ENCODE results near the gene CYLD. TPM values are rescaled to one million over a fixed set of nuclear protein-coding genes. Genes with fewer than 3 reads are reported as not detected.

The CYLD gene
- total RNA-seq, 2 donors from 2014 or later, result 28.1 to 30.2 TPM

DNA sequence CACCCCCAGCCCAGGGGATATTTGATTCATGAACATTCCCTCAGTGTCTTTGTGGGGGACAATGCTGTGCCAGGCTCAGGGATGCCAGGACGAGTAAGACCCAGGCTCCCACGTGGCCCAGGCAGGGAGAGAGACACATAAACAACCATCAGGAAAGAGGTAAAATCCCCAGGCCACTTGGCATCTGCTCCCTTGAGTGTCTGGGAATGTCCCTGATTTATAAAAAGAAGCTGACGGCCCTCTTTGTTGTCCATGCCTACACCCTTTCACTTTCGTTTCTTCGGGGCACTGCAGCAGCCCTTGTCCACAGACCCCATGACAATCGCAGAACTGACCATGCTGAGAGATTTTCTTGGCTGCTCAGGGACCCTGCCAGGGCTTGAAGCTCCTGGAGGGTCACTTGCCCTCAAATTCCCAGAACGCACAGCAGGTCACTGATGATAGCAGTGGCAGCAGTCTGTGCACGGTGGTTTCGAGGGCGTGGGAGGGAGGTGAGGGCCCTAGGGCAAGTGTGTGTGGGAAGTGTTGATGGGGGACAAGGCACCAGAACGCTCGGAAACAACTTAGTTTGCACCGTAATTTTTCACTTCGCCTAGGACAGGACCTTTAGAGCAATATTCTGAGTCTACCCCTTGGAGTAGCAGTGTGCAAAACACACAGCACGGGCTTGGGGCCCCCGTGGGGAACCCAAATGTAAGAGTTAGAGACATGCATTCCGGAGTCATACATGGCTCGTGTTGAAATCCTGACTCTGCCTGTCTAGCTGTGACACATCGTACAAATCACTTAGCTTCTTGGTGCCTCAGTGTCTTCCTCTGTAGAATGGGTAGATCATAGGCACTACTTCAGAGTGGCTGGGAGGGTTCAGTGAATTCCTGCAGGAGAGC, 43.8 kb upstream of the CYLD start:
- H3K9me3 ChIP-seq, result no peaks in the 10 kb centered on the region
- DNase-seq (ENCODE audit: low spot score), result peak; percentile 31
- intact Hi-C loops (cut with DNase I), result loop anchor here (5.0 kb wide), 1 partner anchor 44 kb away; the partner anchor contains the start of gene CYLD
- H3K36me3 ChIP-seq, result no peaks in the 10 kb centered on the region
- no peaks in the 10 kb centered on the region for H3K27me3 ChIP-seq (replicated peaks; ENCODE audit: insufficient read depth)
- H3K27ac ChIP-seq, result peak overlapping the region; percentile 33 to 49
- WGBS, result 52% methylated on average over 19 of the region's 19 CpGs
- H3K4me1 ChIP-seq (replicated peaks), result no peaks in the 10 kb centered on the region
- TF ChIP-seq POLR2AphosphoS5 (IDR thresholded peaks at IDR 0.05), result peak; percentile 11
- peak; percentile 3 for TF ChIP-seq POLR2A (IDR thresholded peaks at IDR 0.05)
- TF ChIP-seq CTCF (IDR thresholded peaks at IDR 0.05), result no peak
- peak overlapping the region; percentile 3 to 18 for H3K4me3 ChIP-seq

DNA sequence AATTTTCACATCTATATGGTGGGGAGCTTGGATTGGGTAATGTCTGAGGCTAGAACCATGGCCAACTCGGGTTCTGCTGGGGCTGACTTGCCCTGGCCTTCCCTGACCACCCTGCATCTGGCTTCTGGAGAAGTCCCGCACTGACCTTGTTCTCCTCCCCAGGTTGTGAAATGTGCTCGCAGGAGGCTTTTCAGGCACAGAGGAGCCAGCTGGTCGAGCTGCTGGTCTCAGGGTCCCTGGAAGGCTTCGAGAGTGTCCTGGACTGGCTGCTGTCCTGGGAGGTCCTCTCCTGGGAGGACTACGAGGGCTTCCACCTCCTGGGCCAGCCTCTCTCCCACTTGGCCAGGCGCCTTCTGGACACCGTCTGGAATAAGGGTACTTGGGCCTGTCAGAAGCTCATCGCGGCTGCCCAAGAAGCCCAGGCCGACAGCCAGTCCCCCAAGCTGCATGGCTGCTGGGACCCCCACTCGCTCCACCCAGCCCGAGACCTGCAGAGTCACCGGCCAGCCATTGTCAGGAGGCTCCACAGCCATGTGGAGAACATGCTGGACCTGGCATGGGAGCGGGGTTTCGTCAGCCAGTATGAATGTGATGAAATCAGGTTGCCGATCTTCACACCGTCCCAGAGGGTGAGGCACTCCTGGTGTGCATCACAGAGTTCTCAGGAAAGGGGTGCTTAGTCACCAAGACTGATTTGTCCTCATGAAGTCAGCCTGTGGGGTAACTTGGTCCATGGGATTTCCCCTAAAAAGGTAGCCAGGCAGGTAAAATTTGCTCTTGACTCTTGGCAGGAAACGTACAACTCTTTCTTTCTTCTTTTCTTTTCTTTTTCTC, 42.3 kb upstream of the CYLD start:
- Histone ChIP-seq H3K27ac (no peak overlapping the region), H3K9me3 (no peaks in the 10 kb centered on the region), H3K4me1 (replicated peaks) (no peaks in the 10 kb centered on the region), H3K27me3 (replicated peaks; ENCODE audit: insufficient read depth) (no peaks in the 10 kb centered on the region), H3K4me3 (no peak overlapping the region), H3K36me3 (no peaks in the 10 kb centered on the region)
- intact Hi-C loops (cut with DNase I), result loop anchor here (5.0 kb wide), 1 partner anchor 43 kb away; the partner anchor contains the start of gene CYLD
- TF ChIP-seq POLR2AphosphoS5 (IDR thresholded peaks at IDR 0.05) (no peak), POLR2A (IDR thresholded peaks at IDR 0.05) (no peak), CTCF (IDR thresholded peaks at IDR 0.05) (no peak)
- no peak for DNase-seq (ENCODE audit: low spot score)
- 82% methylated on average over 19 of the region's 19 CpGs for WGBS

GRCh38 chr16:50702725-50703124, 39.2 kb upstream of the CYLD start:
- WGBS, result 95% methylated on average over 3 of the region's 3 CpGs
- no peaks in the 10 kb centered on the region for H3K36me3 ChIP-seq
- H3K4me3 ChIP-seq, result no peak overlapping the region
- no peaks in the 10 kb centered on the region for H3K4me1 ChIP-seq (replicated peaks)
- TF ChIP-seq CTCF (IDR thresholded peaks at IDR 0.05) (no peak), POLR2A (IDR thresholded peaks at IDR 0.05) (no peak), POLR2AphosphoS5 (IDR thresholded peaks at IDR 0.05) (no peak)
- H3K27ac ChIP-seq, result no peak overlapping the region
- no peaks in the 10 kb centered on the region for H3K27me3 ChIP-seq (replicated peaks; ENCODE audit: insufficient read depth)
- intact Hi-C loops (cut with DNase I), result no loop called here
- DNase-seq (ENCODE audit: low spot score), result no peak
- no peaks in the 10 kb centered on the region for H3K9me3 ChIP-seq

- no peaks in the 10 kb centered on the region for H3K9me3 ChIP-seq
- TF ChIP-seq CTCF (IDR thresholded peaks at IDR 0.05) (no peak), POLR2AphosphoS5 (IDR thresholded peaks at IDR 0.05) (no peak), POLR2A (IDR thresholded peaks at IDR 0.05) (no peak)
- WGBS, result 97% methylated on average over 1 of the region's 1 CpG
- H3K27ac ChIP-seq, result no peak overlapping the region
- no peak overlapping the region for H3K4me3 ChIP-seq
- H3K36me3 ChIP-seq, result no peaks in the 10 kb centered on the region
- intact Hi-C loops (cut with DNase I), result no loop called here
- H3K27me3 ChIP-seq (replicated peaks; ENCODE audit: insufficient read depth), result no peaks in the 10 kb centered on the region
- DNase-seq (ENCODE audit: low spot score), result no peak
- no peaks in the 10 kb centered on the region for H3K4me1 ChIP-seq (replicated peaks)
Measured at GRCh38 chr16:50704245-50704644, 37.6 kb upstream of the CYLD start.

Data from prostate gland (tissue), 2 donors.